NB4 (cell line): Measurements from ENCODE around the gene LRRC72.
A peak's percentile ranks its signal among the peaks of the same experiment; 100 is the strongest.

Source experiments
- DNase-seq: peaks from one replicate; pipeline ENCODE4 v3.0.0; 2010; ENCODE audit warnings: low read depth
- H3K4me3 ChIP-seq: one replicate; pipeline ENCODE4 v1.5.1; 2011; ENCODE audit warnings: mild to moderate bottlenecking, low read depth, low read length, moderate library complexity
- MYC ChIP-seq: IDR thresholded peaks from 2 replicates; pipeline ENCODE4 v1.6.1; 2011; ENCODE audit warnings: low read depth, low read length
- POLR2A ChIP-seq: IDR thresholded peaks from 2 replicates; pipeline ENCODE4 v1.6.1; 2011; ENCODE audit warnings: mild to moderate bottlenecking; ENCODE audit not compliant: insufficient read length; ENCODE audit errors: extremely low read depth
- TF ChIP-seq, protein P1 (sequence below): IDR thresholded peaks from 2 replicates; pipeline ENCODE4 v1.6.1; 2011; ENCODE audit warnings: low read depth, low read length
- TF ChIP-seq, protein P2 (sequence below): IDR thresholded peaks from one replicate; pipeline ENCODE4 v1.5.1; 2012; ENCODE audit warnings: low read depth, low read length

The LRRC72 gene

DNA sequence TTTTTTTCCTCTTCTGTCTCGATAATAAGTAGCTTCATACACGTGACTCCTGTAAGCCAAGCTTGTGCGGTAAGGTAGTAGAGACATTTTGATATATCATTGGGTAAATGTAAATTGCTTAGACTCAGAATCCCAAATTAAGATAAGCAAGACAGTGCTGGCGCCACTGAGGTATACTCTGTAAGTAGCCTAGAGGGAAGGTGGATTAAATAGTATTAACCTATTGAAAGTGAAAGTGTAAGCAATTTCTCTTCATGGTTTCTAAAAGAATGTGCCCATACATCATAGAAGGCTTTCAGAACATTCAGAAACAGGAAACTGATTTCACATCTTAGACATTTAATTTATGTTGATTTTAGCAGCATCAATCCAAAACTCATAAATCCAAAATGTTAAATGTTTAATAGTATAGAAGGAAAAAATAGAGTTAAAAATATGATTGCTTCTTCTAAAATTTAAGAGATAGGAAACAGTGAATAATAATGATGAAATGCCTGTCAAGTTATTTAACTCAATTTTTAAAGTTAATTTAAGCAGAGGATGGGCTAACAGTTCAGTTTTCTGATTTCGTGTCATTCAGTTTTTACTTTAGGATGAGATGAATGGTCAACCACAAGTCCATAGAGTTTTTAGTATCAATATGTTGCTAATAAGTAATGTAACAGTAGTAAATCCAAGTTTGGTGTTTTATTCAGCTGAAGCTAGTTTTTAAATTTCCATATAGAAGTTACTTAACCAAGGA lies 36.8 kb downstream of the LRRC72 start:
- no peak for DNase-seq
- H3K4me3 ChIP-seq: no peak overlapping the region
- TF ChIP-seq, protein P1, sequence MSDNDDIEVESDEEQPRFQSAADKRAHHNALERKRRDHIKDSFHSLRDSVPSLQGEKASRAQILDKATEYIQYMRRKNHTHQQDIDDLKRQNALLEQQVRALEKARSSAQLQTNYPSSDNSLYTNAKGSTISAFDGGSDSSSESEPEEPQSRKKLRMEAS: no peak
- TF ChIP-seq POLR2A (no peak), MYC (no peak)
- TF ChIP-seq, protein P2, sequence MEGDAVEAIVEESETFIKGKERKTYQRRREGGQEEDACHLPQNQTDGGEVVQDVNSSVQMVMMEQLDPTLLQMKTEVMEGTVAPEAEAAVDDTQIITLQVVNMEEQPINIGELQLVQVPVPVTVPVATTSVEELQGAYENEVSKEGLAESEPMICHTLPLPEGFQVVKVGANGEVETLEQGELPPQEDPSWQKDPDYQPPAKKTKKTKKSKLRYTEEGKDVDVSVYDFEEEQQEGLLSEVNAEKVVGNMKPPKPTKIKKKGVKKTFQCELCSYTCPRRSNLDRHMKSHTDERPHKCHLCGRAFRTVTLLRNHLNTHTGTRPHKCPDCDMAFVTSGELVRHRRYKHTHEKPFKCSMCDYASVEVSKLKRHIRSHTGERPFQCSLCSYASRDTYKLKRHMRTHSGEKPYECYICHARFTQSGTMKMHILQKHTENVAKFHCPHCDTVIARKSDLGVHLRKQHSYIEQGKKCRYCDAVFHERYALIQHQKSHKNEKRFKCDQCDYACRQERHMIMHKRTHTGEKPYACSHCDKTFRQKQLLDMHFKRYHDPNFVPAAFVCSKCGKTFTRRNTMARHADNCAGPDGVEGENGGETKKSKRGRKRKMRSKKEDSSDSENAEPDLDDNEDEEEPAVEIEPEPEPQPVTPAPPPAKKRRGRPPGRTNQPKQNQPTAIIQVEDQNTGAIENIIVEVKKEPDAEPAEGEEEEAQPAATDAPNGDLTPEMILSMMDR: no peak

DNA sequence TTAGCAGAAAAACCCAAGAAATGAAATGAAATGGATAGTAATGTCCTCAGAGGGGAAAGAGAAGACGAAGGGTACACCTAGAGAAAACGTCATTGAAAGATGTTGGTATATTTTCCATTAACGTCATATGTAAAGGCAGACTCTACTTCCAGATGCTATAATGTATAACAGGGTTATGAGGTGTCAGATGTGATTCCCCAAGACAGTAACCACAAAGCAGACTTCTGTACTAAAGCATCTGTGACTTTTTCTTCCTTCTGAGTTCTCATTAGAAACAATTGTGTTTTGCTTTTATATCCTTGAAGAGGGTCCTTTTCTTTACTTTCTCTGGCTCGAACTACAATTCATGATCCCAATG lies 37.4 kb downstream of the LRRC72 start:
- TF ChIP-seq MYC (no peak), POLR2A (no peak)
- TF ChIP-seq, protein P1: no peak
- no peak for DNase-seq
- no peak overlapping the region for H3K4me3 ChIP-seq

DNA sequence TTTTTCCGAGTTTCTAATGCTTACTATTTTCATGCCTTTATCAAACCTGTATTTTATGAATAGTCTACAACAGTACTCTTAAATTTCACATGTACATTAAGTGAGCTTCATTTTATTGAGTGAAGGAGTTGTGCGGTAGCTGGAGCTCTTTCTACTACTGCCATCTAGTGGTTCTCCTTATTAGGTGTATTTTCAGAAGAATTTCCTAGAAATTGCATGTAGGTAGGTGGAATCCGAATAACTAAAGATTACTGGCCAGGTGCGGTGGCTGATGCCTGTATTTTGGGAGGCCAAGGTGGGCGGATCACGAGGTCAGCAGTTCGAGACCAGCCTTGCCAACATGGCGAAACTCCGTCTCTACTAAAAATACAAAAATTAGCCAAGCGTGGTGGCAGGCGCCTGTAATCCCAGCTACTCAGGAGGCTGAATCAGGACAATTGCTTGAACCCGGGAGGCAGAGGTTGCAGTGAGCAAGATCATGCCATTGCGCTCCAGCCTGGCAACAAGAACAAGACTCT lies 38.3 kb downstream of the LRRC72 start:
- H3K4me3 ChIP-seq: no peak overlapping the region
- peak; percentile 66 for DNase-seq
- TF ChIP-seq, protein P1: no peak
- TF ChIP-seq, protein P2: peak; percentile 70
- TF ChIP-seq MYC: no peak

DNA sequence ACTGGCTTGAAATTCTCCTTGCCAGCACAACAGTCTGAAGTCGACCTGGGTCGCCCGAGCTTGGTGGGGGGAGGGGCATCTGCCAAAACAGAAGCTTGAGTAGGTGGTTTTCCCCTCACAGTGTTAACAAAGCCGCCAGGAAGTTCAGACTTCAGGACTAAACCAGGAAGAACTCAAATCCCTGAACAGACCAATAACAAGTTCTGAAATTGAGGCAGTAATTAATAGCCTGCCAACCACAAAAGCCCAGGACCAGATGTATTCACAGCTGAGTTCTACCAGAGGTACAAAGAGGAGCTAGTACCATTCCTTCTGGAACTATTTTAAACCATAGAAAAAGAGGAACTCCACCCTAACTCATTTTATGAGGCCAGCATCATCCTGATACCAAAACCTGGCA lies 45.3 kb downstream of the LRRC72 start:
- no peak for DNase-seq
- TF ChIP-seq, protein P2: no peak
- TF ChIP-seq MYC (no peak), POLR2A (no peak)
- TF ChIP-seq, protein P1: no peak
- no peak overlapping the region for H3K4me3 ChIP-seq

DNA sequence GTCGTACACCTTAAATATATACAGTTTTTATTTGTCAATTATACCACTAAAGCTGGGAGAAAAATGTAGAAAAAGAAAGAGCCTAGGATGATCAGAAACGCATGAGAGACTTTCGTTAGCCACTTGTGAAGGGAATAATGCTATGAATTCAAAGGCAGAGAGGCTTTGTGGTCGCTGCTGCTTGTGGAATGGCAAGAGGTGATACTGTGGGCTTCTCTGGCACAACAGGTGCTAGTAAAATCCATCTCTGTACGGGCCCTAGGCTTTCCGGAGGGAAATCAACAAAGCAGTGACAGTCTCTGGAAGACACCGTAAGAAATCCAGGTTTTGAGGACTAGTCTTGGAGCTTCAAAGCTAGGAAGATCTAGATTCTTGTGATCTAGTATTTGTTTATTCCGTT lies 52.6 kb downstream of the LRRC72 start:
- TF ChIP-seq MYC: no peak
- TF ChIP-seq, protein P1: no peak
- TF ChIP-seq, protein P2: no peak
- TF ChIP-seq POLR2A: no peak
- H3K4me3 ChIP-seq: no peak overlapping the region
- no peak for DNase-seq

DNA sequence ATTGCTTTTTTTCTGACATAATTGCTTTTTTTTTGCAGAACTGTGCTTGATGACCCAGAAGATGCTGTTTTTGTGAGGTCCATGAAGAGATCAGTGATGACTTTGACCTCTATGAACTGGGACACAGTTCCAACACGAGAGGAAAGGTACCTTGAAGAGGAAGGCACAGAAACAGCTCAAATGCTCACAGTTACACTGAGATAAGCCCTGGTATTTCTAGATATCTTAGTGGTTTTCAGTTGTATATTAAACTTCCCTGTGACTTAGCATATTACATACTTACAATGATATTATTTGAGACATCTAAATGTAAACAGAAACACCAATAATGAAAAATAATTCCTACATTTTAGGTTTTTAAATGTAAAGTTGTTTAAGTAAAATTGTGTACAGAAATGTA lies 54.7 kb downstream of the LRRC72 start:
- DNase-seq: no peak
- H3K4me3 ChIP-seq: no peak overlapping the region
- TF ChIP-seq MYC: no peak
- TF ChIP-seq POLR2A: no peak
- TF ChIP-seq, protein P2: no peak
- TF ChIP-seq, protein P1: no peak
